DMS153 treated with DMSO at 0.1 percent for 48 hours (cell line): ENCODE results near the gene PPARG.
"Not testable (repeated sequence)": the region's sequence is repeated elsewhere in the genome, so short reads cannot be mapped to it uniquely, and the experiment has no call there.

ENCODE experiments used
- DNase-seq: peaks from one replicate; lab custom pipeline; 2025; ENCODE audit not compliant: unreplicated experiment; lab: John Stamatoyannopoulos, UW

Gene PPARG

GRCh38 chr3:12278566-12278965, 10.3 kb upstream of the PPARG start:
- no peak for DNase-seq

DNA sequence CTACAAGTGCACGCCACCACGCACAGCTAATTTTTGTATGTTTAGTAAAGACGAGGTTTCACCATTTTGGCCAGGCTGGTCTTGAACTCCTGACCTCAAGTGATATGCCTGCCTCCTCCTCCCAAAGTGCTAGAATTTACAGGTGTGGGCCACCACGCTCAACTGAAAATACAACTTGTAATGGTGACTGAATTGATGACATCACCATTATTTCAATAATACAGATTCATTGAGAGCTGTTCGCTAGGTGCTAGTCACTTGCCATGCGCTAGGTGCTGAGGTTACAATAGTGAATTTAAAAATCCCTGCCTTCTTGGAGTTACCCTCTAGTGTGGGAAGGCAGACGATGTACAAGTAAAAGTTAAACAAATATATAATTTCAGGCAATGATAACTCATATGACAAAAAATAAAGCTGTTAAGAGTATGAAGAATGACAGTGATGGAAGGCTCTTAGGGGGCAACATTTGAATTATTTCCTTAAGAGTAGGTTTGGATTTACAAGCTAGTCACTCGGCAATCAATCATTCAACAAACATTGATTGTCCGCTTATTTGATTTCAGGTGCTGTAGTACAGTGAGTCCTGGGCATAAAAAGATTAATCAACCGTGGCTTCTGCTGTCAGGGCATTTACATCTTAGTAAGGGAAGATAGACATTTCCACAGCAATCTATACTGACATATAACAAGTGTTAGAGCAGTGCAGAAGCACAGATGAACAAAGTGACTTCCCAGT, 9.1 kb upstream of the PPARG start:
- no peak for DNase-seq

- DNase-seq = no peak
These were observed 8.5 kb upstream of the PPARG start for GRCh38 chr3:12280357-12280806.

DNA sequence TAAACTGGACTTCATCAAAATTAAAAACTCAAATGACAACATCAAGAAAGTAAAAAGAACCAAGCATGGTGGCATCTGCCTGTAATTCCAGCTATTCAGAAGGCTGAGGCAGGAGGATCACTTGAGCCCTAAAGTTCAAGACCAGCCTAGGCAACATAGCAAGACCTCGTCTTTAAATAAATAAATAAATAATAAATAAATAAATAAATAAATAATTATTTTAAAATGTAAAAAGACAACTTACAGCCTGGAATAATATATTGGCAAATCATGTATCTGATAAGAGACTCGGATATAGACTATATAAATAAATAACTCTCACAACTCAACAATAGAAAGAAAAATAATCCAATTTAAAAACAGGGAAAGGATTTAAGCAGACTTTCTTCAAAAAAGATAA, 4.3 kb upstream of the PPARG start:
- DNase-seq = no peak

DNA sequence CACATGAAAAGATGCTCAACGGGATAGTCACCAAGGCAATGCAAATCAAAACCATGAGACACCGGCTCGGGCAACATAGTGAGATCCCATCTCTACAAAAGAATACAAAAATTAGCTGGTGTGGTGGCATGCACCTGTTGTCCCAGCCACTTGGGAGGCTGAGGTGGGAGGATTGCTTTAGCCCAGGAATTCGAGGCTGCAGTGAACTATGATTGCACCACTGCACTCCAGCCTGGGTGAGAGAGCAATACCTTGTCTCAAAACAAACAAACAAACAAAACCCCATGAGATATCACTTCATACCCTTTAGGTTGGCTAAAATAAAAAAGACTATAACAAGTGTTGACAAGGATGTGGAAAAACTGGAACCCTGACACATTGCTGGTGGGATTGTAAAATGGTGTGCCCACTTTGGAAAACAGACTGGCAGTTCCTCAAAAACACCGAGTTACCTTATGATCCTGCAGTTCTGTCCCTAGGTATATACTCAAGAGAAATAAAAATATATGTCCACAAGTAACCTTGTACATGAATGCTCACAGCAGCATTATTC, 3.8 kb upstream of the PPARG start:
- DNase-seq = no peak

DNA sequence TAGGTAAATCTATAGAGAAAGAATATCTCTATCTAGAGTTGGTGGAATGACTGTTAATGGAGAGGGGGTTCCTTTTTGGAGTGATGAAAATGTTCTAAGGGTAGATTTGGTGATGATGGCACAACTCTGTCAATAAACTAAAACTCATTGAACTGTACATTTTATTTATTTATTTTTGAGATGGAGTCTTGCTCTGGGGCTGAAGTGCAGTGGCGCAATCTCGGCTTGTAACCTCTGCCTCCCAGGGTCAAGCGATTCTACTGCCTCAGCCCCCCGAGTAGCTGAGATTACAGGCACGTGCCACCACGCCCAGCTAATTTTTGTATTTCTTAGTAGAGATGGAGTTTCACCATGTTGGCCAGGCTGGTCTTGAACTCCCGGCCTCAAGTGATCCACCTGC, 3.1 kb upstream of the PPARG start:
- DNase-seq = not testable (repeated sequence)

- no peak for DNase-seq
These were observed 2.4 kb upstream of the PPARG start for GRCh38 chr3:12286504-12286903.

GRCh38 chr3:12286927-12287726, 1.7 kb upstream of the PPARG start:
- no peak for DNase-seq

DNA sequence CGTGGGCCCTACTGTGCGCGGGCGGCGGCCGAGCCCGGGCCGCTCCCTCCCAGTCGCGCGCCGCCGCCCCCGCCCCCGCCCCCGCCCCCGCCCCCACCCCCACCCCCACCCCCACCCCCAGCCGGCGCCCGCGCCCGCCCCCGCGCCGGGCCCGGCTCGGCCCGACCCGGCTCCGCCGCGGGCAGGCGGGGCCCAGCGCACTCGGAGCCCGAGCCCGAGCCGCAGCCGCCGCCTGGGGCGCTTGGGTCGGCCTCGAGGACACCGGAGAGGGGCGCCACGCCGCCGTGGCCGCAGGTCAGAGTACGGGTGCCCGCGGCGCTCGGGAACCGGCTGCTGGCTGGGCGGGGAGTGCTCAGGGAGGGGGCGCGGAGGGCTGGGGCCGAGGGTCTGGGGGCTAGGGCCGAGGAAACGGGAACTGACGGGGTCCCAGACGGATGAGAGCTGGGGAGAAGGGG, 1.1 kb upstream of the PPARG start:
- no peak for DNase-seq

- DNase-seq = no peak
These were observed 654 bp downstream of the PPARG start for GRCh38 chr3:12289524-12289923.

DNA sequence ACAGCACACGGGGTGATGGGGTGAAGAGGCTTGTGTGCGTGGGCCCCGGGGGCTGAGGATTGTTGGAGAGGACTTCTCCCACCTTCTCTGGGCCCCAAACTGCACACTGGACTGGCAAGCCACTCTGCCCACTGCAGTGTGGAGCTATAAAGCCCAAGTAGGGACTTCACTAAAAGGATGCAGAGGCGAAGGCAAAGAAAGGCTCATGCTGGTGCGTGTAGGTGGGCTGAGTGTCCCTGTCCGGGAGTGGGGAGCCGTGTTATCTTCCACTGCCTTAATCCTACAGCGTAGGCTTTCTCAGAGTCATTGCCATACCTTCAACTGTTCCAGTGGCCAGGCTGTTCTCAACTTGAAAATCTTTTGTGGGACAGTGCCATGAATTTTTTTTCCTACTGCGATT, 3.9 kb downstream of the PPARG start:
- no peak for DNase-seq

GRCh38 chr3:12294885-12295580, 6.2 kb downstream of the PPARG start:
- DNase-seq = no peak

GRCh38 chr3:12296511-12296910, 7.6 kb downstream of the PPARG start:
- no peak for DNase-seq

- DNase-seq = no peak
These were observed 10.2 kb downstream of the PPARG start for GRCh38 chr3:12299026-12299425.

- no peak for DNase-seq
These were observed 11.3 kb downstream of the PPARG start for GRCh38 chr3:12300137-12300536.

- no peak for DNase-seq
These were observed 12.2 kb downstream of the PPARG start for GRCh38 chr3:12301031-12301430.

- no peak for DNase-seq
These were observed 12.6 kb downstream of the PPARG start for GRCh38 chr3:12301513-12301912.

DNA sequence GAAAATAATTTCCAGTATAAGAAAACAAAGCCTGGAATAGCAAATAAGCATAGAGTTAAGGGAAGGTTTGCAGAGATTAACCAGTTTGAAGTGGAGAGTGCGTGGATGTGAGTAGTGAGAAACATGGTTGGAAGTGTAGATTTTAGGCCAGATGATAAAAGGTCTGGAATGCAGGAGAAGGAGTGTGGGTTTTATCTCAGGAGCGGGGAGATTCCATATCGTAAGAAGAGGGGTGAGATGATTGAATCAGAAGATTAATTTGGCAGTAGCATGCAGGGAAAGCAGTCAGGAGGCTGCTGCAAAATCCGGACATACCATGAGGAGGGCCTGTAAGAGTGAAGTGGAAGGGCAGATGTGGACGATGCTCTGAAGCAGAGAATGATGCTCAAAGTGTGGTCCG, 13.7 kb downstream of the PPARG start:
- no peak for DNase-seq

DNA sequence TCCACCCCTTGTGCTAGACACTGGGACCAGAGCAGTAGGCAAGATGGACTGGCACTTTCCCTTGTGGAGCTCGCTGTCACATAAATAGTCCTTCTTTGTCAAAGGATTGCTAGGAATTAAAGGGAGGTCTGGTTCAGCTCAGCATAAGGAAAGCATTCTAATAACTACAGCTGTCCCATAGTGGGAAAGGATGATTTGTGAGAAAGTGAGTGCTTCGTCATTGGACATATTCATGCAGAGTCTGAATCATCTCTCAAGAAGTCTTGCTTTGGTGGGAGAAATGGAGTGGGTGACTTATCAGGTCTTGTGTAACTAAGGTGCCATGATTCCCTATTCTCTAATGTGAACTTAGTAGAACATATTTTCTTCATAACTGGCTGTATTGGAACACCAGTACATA, 14.7 kb downstream of the PPARG start:
- no peak for DNase-seq

- no peak for DNase-seq
These were observed 15.1 kb downstream of the PPARG start for GRCh38 chr3:12303993-12304392.

DNA sequence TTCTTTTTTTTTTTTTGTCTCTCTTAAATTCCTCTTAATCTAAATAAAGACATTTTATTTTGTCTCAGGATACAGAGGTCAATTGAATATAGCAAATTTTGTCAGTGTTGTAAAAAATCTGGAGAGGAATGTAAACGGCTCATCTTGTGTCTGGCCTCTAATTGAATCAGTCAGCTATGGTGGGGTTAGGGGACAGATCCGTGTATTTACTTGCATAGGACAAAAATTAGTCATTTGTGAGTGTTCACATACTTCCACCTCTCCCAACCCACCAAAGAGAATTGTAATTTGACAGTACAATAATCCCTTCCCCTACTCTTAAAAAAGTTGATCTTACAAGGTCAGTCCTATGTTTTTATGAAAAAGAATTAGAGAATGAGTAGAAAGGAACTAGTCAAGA, 18.3 kb downstream of the PPARG start:
- DNase-seq = no peak
